Central memory CD8-positive, alpha-beta T cell (primary cell): ENCODE data around the gene SPATA32.

Experiments
- ATAC-seq: fragments of 150-1000 bp; cut with Tn5 transposase; replicated peaks from 2 replicates; pipeline ENCODE4 v1.10.0; 2022; ENCODE audit warnings: mild to moderate bottlenecking, moderate FRiP score, moderate number of reproducible peaks; ENCODE audit not compliant: poor library complexity, severe bottlenecking; ENCODE audit errors: extremely low read depth
- DNase-seq, 2 donors: peaks; one replicate each; pipeline ENCODE4 v3.0.0; 2021; ENCODE audit warnings: low spot score in 2 of 2
- H3K27ac Mint-ChIP-seq: one replicate; pipeline ENCODE4 v1.8.0; 2022; ENCODE audit warnings: low read depth, mild to moderate bottlenecking, moderate library complexity, mixed read lengths
- H3K27me3 Mint-ChIP-seq: one replicate; pipeline ENCODE4 v1.8.0; 2022; ENCODE audit warnings: mixed read lengths
- H3K36me3 Mint-ChIP-seq: one replicate; pipeline ENCODE4 v1.8.0; 2022; ENCODE audit warnings: mild to moderate bottlenecking, moderate library complexity, mixed read lengths; ENCODE audit not compliant: insufficient read depth
- H3K4me1 Mint-ChIP-seq: one replicate; pipeline ENCODE4 v1.8.0; 2022; ENCODE audit warnings: mixed read lengths
- H3K4me3 Mint-ChIP-seq: one replicate; pipeline ENCODE4 v1.8.0; 2022; ENCODE audit warnings: mild to moderate bottlenecking, moderate library complexity, mixed read lengths
- H3K9me3 Mint-ChIP-seq: one replicate; pipeline ENCODE4 v1.8.0; 2022; ENCODE audit warnings: mixed read lengths

Gene SPATA32

DNA sequence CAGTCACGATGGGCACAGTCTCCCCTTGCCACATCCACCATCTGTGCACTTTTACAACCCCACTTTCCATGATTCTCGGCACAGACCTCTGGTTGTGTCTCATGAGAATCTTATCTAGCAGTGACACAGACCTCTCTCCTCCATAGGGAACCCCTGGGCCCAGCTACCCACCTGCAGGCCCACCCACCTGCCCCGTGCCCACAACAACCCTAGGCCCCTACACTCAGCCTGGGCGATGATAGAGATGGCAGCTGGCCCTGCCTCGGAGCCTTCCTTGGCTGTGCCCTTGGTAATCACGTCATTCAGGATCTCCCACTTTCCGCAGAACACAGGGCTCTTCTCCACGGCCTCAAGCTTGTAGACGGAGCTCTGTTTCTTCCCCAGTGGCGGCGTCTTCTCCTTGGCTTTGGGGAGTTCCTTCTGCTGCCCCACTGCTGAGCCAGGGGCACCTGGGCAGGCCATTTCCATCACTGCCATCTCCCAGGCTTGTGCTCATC is 28.4 kb upstream of the SPATA32 start:
- H3K4me3 Mint-ChIP-seq: no peak overlapping the region
- peak overlapping the region; percentile 76 for H3K27ac Mint-ChIP-seq
- H3K27me3 Mint-ChIP-seq: no peaks in the 10 kb centered on the region
- no peaks in the 10 kb centered on the region for H3K9me3 Mint-ChIP-seq
- peaks cover 40% of the 10 kb centered on the region for H3K36me3 Mint-ChIP-seq
- peaks cover 42% of the 10 kb centered on the region for H3K4me1 Mint-ChIP-seq
- ATAC-seq (no peak), DNase-seq (no peak)

GRCh38 chr17:45289301-45290268 is 27.7 kb upstream of the SPATA32 start:
- DNase-seq: no peak
- peaks cover 45% of the 10 kb centered on the region for H3K36me3 Mint-ChIP-seq
- no peak for ATAC-seq
- no peak overlapping the region for H3K4me3 Mint-ChIP-seq
- H3K4me1 Mint-ChIP-seq: peaks cover 44% of the 10 kb centered on the region
- H3K27ac Mint-ChIP-seq: peak overlapping the region; percentile 76
- H3K27me3 Mint-ChIP-seq: no peaks in the 10 kb centered on the region
- H3K9me3 Mint-ChIP-seq: no peaks in the 10 kb centered on the region

DNA sequence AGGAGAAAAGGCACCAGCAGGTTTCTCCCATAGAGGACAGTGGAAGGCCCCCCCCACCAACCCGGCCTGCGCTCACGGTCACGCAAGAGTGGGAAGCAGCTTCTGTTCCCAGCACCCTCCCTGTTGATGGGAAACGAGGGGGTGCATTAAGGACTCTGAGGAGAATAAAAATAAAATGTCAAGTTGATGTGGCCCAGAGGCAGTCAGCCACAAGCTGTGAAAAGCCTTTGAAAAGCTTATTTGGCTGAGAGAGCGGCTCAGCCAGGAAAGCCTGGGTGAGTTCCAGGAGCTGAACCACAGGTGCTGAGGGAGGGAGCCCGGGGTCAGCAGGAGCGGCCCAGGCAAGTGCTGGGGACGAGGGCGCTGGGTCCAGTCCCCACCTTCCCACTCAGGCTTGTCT is 26.9 kb upstream of the SPATA32 start:
- Mint-ChIP-seq H3K27me3 (no peaks in the 10 kb centered on the region), H3K9me3 (no peaks in the 10 kb centered on the region), H3K36me3 (peaks cover 45% of the 10 kb centered on the region), H3K4me1 (peaks cover 44% of the 10 kb centered on the region), H3K27ac (no peak overlapping the region), H3K4me3 (no peak overlapping the region)
- ATAC-seq (no peak), DNase-seq (no peak)

GRCh38 chr17:45287526-45288500 is 25.9 kb upstream of the SPATA32 start:
- Mint-ChIP-seq H3K36me3 (peaks cover 50% of the 10 kb centered on the region), H3K9me3 (no peaks in the 10 kb centered on the region), H3K4me3 (no peak overlapping the region), H3K4me1 (peaks cover 38% of the 10 kb centered on the region), H3K27me3 (no peaks in the 10 kb centered on the region), H3K27ac (no peak overlapping the region)
- DNase-seq (no peak), ATAC-seq (no peak)

- DNase-seq (no peak), ATAC-seq (no peak)
- Mint-ChIP-seq H3K9me3 (no peaks in the 10 kb centered on the region), H3K36me3 (peaks cover 53% of the 10 kb centered on the region), H3K4me3 (no peak overlapping the region), H3K27ac (peak overlapping the region; percentile 32), H3K4me1 (peaks cover 31% of the 10 kb centered on the region), H3K27me3 (no peaks in the 10 kb centered on the region)
Measured at GRCh38 chr17:45286286-45286685, 24.4 kb upstream of the SPATA32 start.

GRCh38 chr17:45284176-45285140 is 22.6 kb upstream of the SPATA32 start:
- DNase-seq (no peak), ATAC-seq (no peak)
- Mint-ChIP-seq H3K4me1 (peaks cover 21% of the 10 kb centered on the region), H3K4me3 (no peak overlapping the region), H3K27ac (peak overlapping the region; percentile 11), H3K36me3 (peaks cover 57% of the 10 kb centered on the region), H3K27me3 (no peaks in the 10 kb centered on the region), H3K9me3 (no peaks in the 10 kb centered on the region)

- H3K4me1 Mint-ChIP-seq: peaks cover 21% of the 10 kb centered on the region
- no peaks in the 10 kb centered on the region for H3K27me3 Mint-ChIP-seq
- H3K27ac Mint-ChIP-seq: peak overlapping the region; percentile 11
- no peaks in the 10 kb centered on the region for H3K9me3 Mint-ChIP-seq
- H3K4me3 Mint-ChIP-seq: no peak overlapping the region
- peaks cover 49% of the 10 kb centered on the region for H3K36me3 Mint-ChIP-seq
- DNase-seq (no peak), ATAC-seq (no peak)
Measured at GRCh38 chr17:45283711-45284110, 21.8 kb upstream of the SPATA32 start.

GRCh38 chr17:45282683-45283644 is 21.1 kb upstream of the SPATA32 start:
- peaks cover 47% of the 10 kb centered on the region for H3K36me3 Mint-ChIP-seq
- peak overlapping the region; percentile 83 for H3K27ac Mint-ChIP-seq
- H3K4me3 Mint-ChIP-seq: no peak overlapping the region

DNA sequence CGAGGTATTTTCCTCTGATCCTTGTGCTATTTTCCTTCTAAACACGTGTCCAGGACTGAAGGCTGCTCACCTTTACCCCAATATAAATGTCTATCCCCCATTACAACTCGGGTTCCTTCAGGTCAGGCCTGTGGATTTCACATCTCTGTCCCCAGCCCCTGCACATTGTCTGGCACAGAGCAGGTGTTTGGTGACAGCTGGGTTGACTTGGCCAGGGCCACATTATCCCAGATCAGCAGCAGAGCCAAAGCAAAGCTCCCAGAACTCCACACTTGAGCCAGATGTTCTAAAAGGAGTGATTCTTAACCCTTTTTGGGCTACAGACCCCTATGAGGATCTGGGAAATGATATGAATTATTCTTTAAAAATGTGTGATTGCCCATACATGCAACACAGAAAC is 18.0 kb upstream of the SPATA32 start:
- peaks cover 30% of the 10 kb centered on the region for H3K36me3 Mint-ChIP-seq
- H3K27ac Mint-ChIP-seq: peak overlapping the region; percentile 64
- H3K4me1 Mint-ChIP-seq: peaks cover 28% of the 10 kb centered on the region
- ATAC-seq (no peak), DNase-seq (no peak)
- no peak overlapping the region for H3K4me3 Mint-ChIP-seq
- H3K27me3 Mint-ChIP-seq: no peaks in the 10 kb centered on the region
- H3K9me3 Mint-ChIP-seq: no peaks in the 10 kb centered on the region

More at GRCh38 chr17:45282683-45283644, 21.1 kb upstream of the SPATA32 start:
- H3K4me1 Mint-ChIP-seq: peaks cover 22% of the 10 kb centered on the region
- DNase-seq: no peak
- H3K9me3 Mint-ChIP-seq: no peaks in the 10 kb centered on the region
- no peaks in the 10 kb centered on the region for H3K27me3 Mint-ChIP-seq
- peak; percentile 70 for ATAC-seq

- no peaks in the 10 kb centered on the region for H3K27me3 Mint-ChIP-seq
- no peaks in the 10 kb centered on the region for H3K9me3 Mint-ChIP-seq
- peak overlapping the region; percentile 13 for H3K27ac Mint-ChIP-seq
- H3K36me3 Mint-ChIP-seq: peaks cover 26% of the 10 kb centered on the region
- no peak overlapping the region for H3K4me3 Mint-ChIP-seq
- ATAC-seq (no peak), DNase-seq (no peak)
- peaks cover 14% of the 10 kb centered on the region for H3K4me1 Mint-ChIP-seq
Measured at GRCh38 chr17:45277992-45278391, 16.1 kb upstream of the SPATA32 start.
